GM12873 (cell line): Measurements from ENCODE around the gene TRDN.

Experiments used
- CTCF ChIP-seq: IDR thresholded peaks from 2 replicates; pipeline ENCODE4 v1.5.1; 2012; ENCODE audit warnings: low read depth, mild to moderate bottlenecking, moderate library complexity, low read length, control low read depth; ENCODE audit not compliant: insufficient read depth; ENCODE audit errors: missing control alignments

Gene TRDN

DNA sequence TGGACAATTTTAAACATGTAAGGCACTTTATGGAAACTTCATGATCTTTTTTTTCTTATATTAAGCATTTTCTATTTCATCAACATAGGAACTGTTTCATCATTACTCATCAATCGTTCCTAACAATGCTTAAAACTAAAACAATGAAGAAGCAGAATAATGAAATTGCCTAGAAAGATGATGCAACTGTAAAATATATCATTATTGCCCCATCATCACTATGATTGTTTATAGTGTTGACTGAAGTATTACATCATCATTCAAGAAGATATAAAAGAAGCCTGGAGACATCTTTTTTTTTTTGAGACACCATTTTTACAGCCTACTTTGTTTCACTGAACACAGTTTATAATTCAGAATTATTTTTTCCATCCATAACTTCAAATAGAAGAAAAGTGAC, 147.2 kb downstream of the TRDN start:
- no peak for TF ChIP-seq CTCF

- TF ChIP-seq CTCF: no peak
Observed at GRCh38 chr6:123480986-123481385, 155.8 kb downstream of the TRDN start.

GRCh38 chr6:123467392-123467791, 169.4 kb downstream of the TRDN start:
- TF ChIP-seq CTCF: no peak

DNA sequence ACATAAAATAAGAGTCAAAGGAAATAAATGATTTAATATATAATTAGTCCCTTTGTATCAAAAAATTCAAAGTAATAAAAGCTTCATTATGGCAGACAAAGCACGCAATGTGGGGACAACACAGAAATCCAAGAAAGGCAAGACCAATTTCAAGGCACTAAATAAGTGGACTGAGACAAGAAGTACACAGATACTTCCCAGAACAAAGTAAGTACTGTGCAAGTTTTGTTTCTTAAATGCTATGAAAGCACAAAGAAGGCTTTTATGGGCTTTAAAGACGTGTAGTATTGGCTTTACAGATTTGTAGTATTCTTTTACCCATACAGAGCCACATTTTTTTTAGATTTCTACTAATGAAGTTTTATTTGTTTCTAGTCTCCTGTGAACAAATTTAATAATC, 174.6 kb downstream of the TRDN start:
- no peak for TF ChIP-seq CTCF

DNA sequence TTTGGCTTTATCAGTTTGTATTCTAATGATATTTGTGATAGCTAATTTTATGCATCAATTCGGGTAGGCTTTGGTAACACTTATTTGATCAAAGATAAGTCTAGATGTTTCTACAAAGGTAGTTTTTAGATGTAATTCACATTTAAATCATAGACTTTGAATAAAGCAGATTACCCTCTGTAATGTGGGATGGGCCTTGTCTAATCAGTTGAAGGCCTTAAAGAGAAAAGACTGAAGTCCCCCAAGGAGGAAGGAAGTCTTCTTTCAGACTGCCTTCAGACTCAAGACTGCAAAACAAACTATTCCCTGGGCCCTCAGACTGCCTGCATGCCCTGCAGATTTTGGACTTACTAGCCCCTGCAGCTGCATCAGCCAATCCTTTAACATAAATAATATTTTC, 178.5 kb downstream of the TRDN start:
- TF ChIP-seq CTCF: no peak

DNA sequence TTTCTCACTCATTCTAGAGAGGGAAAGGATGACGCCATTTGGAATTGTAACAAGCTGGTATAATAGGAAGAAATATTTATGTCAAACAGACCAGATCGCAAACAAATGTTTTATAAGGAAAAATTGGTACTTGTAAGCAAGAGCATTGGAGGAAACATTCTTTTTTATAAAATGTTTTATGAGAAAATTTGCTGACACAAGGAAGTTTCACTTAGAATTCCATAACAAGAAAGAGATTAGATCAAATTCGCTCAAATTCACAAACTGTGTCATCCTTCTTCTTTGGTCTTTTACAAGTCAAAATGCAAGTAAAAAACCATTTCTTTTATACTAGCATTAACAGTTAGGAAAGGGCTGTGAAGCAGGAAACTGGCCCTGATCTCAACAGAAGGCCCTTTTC, 179.9 kb downstream of the TRDN start:
- TF ChIP-seq CTCF: no peak

- no peak for TF ChIP-seq CTCF
Observed at GRCh38 chr6:123454448-123454847, 182.3 kb downstream of the TRDN start.
